ENCODE measurements around the gene CPSF4L. TPM values are rescaled to one million over a fixed set of nuclear protein-coding genes. Genes with fewer than 3 reads are reported as not detected.

Gene CPSF4L
- total and polyA plus RNA-seq, 2 donors from 2014 or later, result not detected

- Histone ChIP-seq H3K36me3 (ENCODE audit: control insufficient read depth in 2 of 3, insufficient read depth in 3 of 3, low read length in 3 of 3) (no peaks in the 10 kb centered on the region), H3K9ac (ENCODE audit: low read length in 3 of 3) (peak overlapping the region in 1 of 3 donors; percentile 65), H3K27ac (ENCODE audit: low read depth in 2 of 2, low read length in 2 of 2) (peak overlapping the region; percentile 89 to 92), H3K4me1 (ENCODE audit: control insufficient read depth in 2 of 3, insufficient read depth in 2 of 3, low read depth in 1 of 3, low read length in 3 of 3) (peaks cover 0 to 49% (median 44%) of the 10 kb centered on the region in 3 donors), H3K9me3 (ENCODE audit: control insufficient read depth in 2 of 3, insufficient read depth in 1 of 3, low read length in 3 of 3) (no peaks in the 10 kb centered on the region), H3K4me3 (ENCODE audit: low read length in 3 of 3) (no peak overlapping the region), H3K27me3 (ENCODE audit: control insufficient read depth, insufficient read depth, low read length) (no peaks in the 10 kb centered on the region)
- intact Hi-C loops (cut with DNase I), result no loop called here
- no peak for TF ChIP-seq CTCF (IDR thresholded peaks at IDR 0.05; ENCODE audit: borderline replicate concordance, extremely low read depth, insufficient read depth)
- FAIRE-seq (no peak), DNase-seq (peak in 1 of 5 donors; percentile 89)
Observed at GRCh38 chr17:73291260-73291801, 29.7 kb upstream of the CPSF4L start.

GRCh38 chr17:73290399-73291259 is 28.9 kb upstream of the CPSF4L start:
- TF ChIP-seq CTCF (IDR thresholded peaks at IDR 0.05; ENCODE audit: borderline replicate concordance, extremely low read depth, insufficient read depth), result no peak
- peaks cover 0 to 4% (median 0%) of the 10 kb centered on the region in 3 donors for H3K36me3 ChIP-seq (ENCODE audit: control insufficient read depth in 2 of 3, insufficient read depth in 3 of 3, low read length in 3 of 3)
- peak overlapping the region; percentile 89 to 92 for H3K27ac ChIP-seq (ENCODE audit: low read depth in 2 of 2, low read length in 2 of 2)
- FAIRE-seq (no peak), DNase-seq (no peak)
- intact Hi-C loops (cut with DNase I), result no loop called here
- no peak overlapping the region for H3K4me3 ChIP-seq (ENCODE audit: low read length in 3 of 3)
- H3K27me3 ChIP-seq (ENCODE audit: control insufficient read depth, insufficient read depth, low read length), result no peaks in the 10 kb centered on the region
- H3K9ac ChIP-seq (ENCODE audit: low read length in 3 of 3), result peak overlapping the region in 1 of 3 donors; percentile 65
- H3K4me1 ChIP-seq (ENCODE audit: control insufficient read depth in 2 of 3, insufficient read depth in 2 of 3, low read depth in 1 of 3, low read length in 3 of 3), result peaks cover 0 to 49% (median 44%) of the 10 kb centered on the region in 3 donors
- H3K9me3 ChIP-seq (ENCODE audit: control insufficient read depth in 2 of 3, insufficient read depth in 1 of 3, low read length in 3 of 3), result no peaks in the 10 kb centered on the region

- no peaks in the 10 kb centered on the region for H3K9me3 ChIP-seq (ENCODE audit: control insufficient read depth in 2 of 3, insufficient read depth in 1 of 3, low read length in 3 of 3)
Observed at GRCh38 chr17:73289549-73290254, 28.0 kb upstream of the CPSF4L start.

More at GRCh38 chr17:73289549-73290254, 28.0 kb upstream of the CPSF4L start:
- Histone ChIP-seq H3K27me3 (ENCODE audit: control insufficient read depth, insufficient read depth, low read length) (no peaks in the 10 kb centered on the region), H3K4me3 (ENCODE audit: low read length in 3 of 3) (no peak overlapping the region), H3K27ac (ENCODE audit: low read depth in 2 of 2, low read length in 2 of 2) (peak overlapping the region in 1 of 2 donors; percentile 40), H3K4me1 (ENCODE audit: control insufficient read depth in 2 of 3, insufficient read depth in 2 of 3, low read depth in 1 of 3, low read length in 3 of 3) (peaks cover 0 to 52% (median 44%) of the 10 kb centered on the region in 3 donors), H3K9ac (ENCODE audit: low read length in 3 of 3) (peak overlapping the region in 1 of 3 donors; percentile 0), H3K36me3 (ENCODE audit: control insufficient read depth in 2 of 3, insufficient read depth in 3 of 3, low read length in 3 of 3) (peaks cover 0 to 5% (median 0%) of the 10 kb centered on the region in 3 donors)
- no peak for DNase-seq
- no peak for FAIRE-seq
- TF ChIP-seq CTCF (IDR thresholded peaks at IDR 0.05; ENCODE audit: borderline replicate concordance, extremely low read depth, insufficient read depth), result no peak
- intact Hi-C loops (cut with DNase I), result no loop called here
